SKM-1 treated with dmso at 0.1 percent for 144 hours (cell line): ENCODE data around the gene SELENOS.

Experiments used
- DNase-seq: peaks from one replicate; lab custom pipeline; 2025; ENCODE audit not compliant: unreplicated experiment; lab: John Stamatoyannopoulos, UW

Gene SELENOS, protein sequence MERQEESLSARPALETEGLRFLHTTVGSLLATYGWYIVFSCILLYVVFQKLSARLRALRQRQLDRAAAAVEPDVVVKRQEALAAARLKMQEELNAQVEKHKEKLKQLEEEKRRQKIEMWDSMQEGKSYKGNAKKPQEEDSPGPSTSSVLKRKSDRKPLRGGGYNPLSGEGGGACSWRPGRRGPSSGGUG

DNA sequence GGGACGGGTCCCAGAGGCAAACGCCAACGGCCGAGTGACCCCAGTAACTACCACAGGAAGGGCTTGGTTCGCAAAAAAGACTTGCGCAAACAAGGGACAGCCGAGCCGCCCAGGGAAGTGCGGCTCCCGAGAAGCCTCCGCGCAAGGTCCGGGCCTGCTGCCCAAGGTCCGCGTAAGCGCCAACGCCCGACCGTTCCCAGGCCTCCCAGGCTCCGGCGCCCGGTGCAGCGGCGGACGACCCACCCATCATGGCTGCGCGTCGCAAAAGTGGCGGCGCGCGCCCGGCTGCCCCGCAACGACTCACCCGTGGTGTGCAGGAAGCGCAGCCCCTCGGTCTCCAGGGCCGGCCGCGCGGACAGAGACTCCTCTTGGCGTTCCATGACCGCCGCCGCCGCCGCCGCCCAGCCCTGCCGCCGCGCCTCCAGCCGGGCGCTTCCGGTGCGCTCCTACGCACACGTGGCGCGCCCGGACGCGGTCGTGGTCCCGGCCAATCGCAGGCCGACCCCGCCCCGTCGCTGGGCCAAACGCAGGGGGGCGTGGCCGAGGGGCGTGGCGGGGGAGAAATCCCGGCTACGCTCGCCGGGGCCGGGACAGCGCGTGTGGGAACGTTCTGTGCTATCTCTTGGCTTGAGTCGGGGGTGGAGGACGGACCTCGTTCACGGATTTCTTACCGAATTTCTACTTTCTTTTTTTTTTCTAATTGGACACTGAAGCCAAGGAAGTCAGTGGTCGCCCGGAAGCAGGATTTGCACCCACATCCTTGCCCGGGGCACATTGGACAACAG lies at the start of gene SELENOS:
SELENOS (minus strand) TSS at position 448 of the 785 bp plus-strand sequence; CDS start at position 380, 68 bp downstream.
- peak; percentile 83 for DNase-seq

DNA sequence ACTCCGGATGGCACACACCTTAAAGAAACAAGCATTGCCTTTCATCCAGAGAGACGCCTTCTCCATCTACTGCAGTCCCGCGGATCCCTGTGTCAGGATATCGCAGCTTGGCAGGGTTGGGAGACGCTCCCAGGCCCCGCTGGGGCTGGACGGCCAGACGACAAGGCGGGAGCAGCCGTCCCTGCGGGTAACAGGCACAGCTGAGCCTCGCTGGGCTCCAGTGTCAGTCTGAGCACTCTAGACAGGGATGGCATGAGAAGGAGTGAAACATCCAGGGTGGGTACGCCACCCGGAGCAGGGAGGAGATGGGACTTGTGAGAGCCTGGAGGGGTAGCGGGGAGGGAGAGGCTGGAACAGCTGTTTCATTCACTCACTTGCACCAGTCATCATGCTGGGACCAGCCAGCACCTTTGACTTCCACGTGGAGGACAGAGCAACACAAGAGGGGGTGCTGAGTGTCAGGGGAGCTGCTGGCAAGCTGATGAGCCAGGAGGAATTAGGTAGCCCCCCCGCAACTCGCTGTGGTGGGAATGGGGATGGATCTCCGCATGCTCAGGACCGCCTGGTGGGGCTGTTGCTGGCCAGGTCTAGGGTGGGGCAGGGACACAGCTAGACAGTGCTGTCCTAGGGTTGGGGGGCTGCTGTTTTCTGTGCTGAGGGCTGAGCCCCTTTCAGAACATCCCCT lies 49.3 kb upstream of the SELENOS start:
- no peak for DNase-seq

DNA sequence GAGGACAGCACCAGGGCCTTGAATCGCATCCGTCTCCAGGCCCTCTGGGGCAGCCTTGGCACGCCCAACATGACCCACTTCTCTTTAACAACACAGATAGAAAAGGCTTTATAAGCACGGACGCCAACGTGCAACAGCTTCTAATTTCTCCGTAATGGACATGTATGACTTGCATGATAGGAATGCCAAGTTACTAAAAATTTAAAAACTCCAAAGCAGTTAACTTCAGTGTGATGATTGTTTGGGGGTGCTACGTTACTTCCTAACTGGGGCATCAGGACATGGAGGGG lies 48.7 kb upstream of the SELENOS start:
- DNase-seq = no peak

DNA sequence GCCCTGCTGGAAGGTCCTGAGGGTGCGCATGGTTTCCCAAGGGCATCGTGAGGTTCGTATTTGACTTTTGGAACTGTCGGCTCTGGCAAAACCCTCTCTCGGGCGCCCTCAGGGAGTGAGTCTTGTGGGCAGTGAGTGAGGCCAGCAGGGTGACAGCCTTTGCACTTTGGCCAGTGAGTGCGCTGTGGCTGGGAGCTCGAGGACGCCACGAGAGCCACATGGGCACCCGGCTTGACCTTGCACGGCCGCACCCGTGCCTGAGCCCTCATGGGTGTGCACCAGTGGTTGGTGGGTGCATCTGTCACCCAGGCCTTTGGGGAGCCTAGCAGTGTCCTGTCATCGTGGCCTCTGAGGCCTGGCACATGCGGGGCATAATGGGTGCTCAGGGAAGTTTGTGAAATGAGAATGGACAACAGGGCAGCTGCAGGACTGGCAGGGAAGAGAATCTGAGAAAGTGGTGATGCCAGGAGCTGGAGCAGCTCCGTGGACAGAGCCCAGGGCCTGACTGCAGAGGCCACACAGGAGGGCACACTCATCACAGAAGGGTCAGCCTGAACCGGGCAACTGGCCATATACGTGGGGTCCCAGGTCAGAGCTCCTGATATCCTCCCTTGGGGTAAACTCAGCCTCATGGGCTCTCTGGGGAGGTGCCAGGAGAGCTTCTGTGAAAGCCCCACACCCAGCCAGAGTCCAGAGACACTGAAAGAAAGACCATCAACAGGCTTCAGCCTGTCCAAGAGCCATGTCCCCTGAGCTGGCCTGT lies 48.2 kb upstream of the SELENOS start:
- no peak for DNase-seq

DNA sequence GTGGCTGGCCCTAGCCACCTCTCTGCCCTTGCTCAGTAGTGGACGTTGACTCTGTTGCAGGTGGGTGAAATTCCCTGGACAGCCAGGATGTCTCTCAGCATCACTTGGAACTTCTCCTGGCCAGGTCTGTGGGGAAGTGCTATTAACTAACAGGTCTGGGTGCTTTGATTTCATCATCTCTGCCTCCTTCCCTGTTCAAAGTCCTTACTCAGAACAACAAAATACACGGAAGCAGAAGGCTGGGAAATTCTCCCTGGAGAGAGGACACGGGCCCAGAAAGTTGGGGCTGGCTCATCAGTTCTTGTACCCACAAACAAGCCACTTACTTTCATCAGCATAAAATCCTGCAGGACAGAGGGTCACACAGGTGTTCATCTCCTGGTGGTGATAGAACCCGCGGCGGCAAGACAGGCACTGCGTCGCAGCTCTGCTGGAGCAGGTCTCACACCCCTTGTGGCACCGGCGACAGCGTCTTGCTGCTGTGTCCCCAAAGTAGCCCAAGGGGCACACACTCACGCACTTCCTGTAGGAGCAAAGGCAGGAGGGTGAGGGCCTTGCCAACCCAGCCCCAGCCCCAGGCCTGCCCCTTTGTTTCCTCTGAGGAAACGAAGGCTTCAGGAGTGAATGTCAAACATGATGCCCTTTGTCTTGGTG lies 47.4 kb upstream of the SELENOS start:
- DNase-seq = no peak

DNA sequence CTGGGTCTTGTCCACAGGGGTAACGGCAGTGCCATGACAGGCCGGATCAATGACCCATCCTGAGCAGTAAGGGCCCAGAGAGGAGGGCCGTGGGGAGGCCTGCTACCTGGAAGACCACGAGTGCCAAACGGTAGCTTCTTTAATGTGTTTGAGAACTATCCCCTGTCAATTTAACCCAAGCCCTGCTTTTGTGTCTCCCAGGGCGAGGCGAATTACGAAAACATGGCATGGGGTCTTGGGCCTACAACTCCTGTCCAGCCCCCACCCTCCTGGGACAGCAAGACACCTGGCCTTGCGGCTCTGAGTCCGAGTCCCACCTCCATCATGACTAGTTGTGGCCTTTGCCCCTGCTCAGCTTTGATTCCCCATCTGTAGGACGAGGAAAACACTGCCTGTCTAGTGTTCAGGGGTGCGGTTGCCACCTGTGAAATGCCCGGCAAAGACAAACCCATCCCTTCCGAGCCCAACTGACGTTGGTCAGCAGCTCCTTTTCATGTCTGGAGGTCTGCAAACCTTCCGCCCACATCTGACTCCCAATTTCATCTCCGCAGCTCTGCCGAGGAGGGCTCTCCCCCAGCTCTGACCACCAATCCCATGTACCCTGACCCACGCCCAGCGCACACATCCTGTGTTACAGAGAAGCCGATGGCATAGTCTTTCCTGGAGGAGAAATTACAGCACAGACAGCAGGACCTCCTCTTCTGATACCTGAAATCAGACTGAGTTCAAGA lies 46.7 kb upstream of the SELENOS start:
- DNase-seq = no peak

DNA sequence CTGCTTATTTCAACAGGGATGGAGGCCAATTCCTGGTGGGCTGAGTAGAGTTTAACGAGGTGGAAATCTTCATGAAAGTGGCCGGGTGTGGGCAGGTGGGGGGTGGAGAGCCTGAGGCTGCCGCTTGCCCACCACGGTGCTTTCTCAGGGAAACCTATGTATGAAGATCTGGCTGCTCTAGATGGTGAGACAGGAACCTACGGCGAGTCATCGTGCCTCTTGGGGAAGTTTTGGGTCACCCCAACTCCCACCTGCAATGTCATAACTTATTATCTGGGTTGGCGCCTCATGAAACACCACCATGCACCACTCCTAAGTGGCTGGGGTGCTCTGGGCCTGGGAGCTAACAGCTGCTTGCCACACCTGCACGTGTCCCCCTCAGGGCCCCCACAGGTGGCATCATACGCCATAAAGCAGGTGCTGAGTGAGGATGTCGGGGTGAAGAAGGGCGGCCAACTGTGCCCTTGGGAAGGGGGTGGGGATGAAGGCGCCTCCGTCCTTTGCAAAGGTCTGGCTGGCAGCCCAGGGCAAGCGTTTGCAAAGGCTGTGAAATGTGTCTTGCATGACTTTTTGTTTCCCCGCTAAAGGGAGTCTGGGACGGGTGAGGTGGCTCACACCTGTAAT lies 45.7 kb upstream of the SELENOS start:
- DNase-seq = no peak

DNA sequence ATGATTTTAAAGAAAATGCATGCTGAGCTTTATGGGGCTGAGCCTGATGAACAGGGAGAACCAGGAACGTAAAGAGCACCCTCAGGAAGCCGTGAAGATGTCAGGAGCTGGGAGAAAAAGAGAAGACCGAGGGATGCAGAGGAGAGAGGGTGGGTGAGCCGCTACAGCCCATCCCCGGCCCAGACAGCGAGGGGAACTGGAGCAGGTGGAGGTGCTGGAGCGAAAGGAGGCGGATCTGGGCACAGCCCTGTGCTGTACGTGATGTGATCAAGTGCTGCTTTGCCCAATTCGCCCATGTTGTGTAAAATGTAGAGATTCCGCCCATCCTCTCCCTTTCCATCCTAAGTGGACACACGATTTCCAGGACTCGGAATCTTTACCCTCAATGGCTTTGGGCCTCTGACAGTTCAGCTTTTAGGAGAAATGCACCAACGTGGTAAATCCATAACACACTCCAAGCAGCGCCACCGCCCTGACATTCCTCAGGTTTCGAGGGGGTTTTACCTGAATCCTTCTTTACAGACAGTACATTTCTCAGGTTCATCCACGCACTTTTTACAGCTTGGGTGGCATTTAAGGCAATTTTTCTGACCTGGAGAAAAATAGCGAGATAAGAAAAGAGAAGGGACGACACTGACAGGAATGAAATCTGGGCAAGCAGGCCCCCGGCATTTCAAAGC lies 44.9 kb upstream of the SELENOS start:
- no peak for DNase-seq

DNA sequence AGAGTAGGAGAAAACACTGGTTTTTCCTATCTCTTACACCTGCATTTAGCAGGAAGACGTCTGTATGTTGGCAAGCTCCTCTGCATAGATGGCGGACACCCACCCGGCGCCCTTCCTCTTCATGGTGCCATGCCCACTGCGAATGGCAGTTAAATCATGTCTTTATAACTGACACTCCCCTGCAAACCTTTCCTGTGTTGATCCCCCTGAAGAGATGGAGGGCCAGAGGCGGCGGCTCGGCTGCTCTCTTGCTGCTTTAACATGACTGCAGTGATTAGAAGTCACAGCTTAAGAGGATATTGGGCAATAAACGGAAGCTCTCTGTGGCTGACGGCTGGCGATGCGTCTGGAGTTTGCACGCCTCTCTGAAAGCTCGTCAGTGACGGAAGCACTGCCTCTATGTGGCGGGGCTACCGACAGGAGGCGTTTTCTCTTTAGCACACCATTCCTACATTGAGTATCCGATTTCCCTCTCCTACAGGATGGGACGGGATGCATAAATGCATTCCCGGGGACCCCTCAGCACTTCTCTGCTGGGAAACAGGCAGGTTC lies 43.3 kb upstream of the SELENOS start:
- peak; percentile 97 for DNase-seq

DNA sequence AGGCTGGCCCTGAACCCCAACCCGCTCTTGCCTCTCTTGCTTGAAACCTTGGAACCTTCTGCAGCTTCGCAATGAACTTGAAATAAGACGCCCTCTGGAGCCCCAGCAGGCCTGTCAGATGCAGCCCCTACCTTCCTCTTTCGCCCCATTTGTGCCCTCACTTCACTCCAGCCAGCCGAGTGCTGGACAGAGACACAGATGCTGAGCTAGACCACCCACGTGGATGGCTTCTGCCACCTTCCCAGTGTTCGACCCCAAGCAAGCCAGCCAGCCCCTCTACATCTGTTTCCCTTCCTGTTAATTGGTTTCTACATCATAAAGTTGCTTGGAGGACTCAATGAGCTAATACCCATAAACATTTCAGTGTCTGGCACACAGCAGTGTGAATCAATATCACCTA lies 41.6 kb upstream of the SELENOS start:
- DNase-seq = no peak

DNA sequence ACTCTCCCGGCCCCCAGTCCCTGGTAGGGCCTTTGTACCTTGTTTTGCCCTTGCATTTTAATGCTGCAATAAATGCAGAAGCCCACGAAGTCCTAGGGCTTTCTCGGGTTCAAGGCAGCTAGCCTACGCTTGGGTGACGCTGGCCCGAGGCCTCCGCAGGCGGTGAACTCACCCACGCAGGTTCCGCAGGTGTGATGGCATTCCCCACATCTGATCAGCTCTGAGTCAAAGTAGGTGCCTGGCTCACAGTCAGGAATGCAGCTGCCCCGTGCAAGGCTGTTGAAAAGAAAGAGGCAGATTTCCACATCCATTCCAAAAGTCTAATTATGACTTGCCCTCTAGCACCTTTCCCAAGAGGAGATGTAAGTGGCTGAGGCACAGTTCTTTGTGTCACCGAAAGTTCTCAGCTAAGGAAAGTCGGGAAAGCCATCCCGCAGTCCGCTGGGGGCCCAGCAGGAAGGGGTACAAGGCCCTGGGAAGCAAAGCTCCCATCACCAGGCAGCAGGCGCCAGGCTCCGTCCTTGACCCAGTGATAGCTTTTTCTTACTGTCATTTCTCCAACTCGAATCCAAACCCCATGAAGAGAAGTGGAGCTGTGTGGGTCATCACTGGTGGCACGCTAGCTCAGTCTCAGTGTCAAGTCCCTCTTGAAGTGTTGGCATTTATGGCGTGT lies 41.0 kb upstream of the SELENOS start:
- DNase-seq = no peak

DNA sequence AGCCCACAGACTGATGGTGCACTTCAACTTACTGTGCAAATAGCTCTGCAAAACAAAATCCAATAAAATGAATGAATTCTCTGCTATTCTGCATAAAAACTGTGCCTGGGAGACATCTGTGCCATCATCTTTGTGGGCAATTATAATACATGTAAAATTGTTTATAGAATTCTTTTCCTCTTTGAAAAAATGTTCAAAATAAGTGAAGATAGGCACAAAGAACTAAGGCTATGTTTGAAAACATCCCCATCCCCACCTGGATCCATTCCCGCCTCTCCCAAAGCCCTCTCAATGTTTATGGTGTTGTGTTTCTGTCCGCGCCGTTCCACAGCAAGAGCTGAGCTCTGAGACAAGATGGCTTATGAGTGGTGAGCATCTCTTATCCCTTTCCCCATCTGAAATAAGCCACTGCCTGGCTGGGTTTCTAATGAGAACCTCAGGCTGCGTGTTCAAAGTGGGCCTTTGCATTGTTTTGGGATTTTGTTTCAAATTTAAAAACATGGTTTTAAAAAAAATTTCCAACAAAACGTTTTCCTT lies 40.1 kb upstream of the SELENOS start:
- DNase-seq = no peak

DNA sequence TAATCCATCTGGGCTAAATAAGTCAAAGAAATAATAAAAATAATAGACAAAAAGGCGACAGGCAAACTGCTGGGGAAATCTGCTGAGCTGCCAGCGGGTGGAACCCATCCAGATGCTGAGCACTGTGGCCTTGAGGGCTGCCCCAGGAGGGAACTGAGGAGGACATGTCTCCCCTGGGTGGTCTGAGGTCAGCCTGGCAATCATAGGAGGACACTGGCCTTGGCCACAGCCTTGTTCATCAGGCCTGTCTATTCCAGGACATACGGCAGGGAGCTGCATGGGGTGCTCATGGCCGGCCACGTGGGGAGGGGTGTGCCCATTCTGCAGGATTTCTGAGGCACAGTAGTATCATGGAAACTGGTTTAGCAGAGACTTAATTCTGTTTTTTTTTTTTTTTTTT lies 39.2 kb upstream of the SELENOS start:
- DNase-seq = no peak

DNA sequence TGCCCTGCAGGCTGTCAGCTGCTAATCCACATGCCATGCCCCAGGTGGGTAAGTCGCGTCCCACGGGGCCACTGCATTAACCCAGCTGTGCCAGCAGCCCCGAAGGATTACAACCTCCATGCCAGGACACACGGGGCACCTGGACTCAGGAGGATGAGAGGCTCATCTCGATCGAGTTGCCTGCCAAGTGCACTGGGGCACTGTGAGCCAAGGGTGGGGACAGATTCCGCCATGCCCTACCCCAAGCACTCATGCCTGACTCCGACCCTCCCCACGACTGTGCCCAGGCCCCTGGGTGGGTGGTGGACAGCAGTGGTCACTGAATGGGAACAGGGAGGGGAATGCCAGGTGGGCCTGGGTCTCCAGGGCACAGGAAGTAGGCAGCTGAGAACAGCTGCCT lies 38.5 kb upstream of the SELENOS start:
- DNase-seq = no peak

DNA sequence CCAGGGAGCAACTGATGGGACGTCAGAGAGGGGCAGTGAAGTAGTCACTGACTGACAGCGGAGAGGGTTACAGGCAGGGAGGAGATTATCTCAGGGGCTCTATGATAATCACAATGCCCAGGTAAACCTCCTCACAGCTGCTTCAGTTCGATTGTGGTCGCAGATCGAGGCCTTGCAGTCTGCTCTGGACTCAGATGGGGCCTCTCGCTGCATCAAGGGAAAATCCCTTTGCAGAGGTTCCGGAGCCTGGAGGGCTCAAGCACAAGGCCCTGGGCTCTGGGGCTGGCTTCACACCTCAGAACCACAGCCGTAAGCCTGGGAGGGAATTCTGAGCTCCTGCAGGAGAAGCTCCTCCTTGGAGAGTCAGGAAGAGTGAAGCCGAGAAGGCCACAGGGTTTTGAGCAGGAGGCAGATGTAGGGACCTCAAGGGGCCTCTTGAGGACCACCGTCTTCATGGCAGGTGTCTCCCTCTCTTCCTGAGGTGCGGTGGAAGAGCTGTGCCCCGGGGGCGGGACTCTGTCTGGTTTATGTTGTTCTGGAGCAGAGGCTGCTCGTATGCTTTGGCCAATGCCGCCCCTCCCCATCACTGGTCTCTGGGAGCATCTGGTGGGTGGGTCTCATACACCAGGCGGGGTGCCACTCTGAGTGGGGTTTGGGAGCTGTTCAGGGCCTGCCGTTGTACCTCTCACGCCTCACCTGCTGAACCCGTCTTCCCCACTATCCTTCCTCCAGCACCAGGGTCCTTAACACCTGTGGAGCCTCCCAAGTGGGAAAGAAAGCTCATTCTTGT lies 37.2 kb upstream of the SELENOS start:
- no peak for DNase-seq

DNA sequence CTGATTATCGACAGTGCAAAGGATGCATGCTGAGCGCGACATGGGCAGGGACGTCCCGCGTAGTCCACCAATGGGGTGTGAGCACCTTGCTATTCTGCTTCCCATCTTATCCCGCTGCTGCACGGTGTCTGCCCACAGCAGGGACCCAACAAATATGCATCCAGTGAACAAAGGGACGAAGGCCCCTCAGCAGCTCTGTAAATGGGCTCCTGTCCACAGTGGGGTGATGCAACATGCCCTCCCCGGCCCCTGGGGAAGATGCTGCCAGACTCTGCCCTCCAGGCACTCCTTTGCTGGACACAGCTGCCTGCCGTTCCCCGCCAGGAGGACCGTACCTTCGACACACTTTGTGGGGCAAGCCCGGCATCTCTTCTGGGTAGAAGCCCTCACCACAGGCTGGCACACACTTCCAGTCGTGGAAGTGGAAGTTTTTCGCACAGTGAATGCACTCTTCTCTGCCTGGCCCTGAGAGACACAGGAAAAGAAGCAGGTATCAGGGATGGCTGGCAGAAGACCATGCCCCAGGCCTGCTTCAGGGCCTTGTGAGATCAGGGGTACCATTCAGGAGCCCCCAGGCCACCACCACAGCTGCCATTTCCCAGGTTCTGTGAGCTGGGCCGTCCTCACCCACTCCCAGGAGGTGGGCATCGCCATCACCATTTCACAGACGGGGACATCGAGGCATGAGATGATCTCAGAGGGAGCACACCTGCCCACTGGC lies 35.9 kb upstream of the SELENOS start:
- no peak for DNase-seq

DNA sequence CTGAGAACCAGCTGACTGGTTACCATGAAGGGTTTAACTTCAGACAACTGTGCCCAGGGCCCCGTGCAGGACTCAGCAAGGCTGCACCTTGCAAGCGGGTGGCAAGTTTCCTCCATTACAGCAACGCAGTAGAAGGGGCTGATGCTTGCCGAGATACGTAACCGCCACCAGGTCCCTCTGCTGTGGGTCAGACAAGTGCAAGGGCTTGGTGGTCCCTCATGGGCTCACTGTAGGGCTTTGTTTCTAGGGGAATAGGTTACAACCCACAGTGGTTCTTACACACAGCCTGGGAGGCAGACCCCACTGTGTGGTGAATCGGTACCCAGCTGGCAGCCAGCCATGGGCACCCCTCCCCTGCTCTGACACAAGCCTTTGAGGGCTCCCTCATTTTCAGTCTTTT lies 33.2 kb upstream of the SELENOS start:
- DNase-seq = no peak
